Stomach smooth muscle (tissue), 2 donors: ENCODE data around the gene TNS1.
A peak's percentile ranks its signal among the peaks of the same experiment; 100 is the strongest.

ENCODE experiments used
- H3K27ac ChIP-seq: one replicate; pipeline ENCODE4 v1.7.0; 2013; ENCODE audit warnings: mild to moderate bottlenecking, low read length, inconsistent platforms
- H3K27me3 ChIP-seq, 2 donors: one replicate each; pipeline ENCODE4 v1.7.0; 2013; ENCODE audit warnings: low read length in 2 of 2; ENCODE audit not compliant: insufficient read depth in 2 of 2, control insufficient read depth in 1 of 2
- H3K36me3 ChIP-seq, 2 donors: one replicate each; pipeline ENCODE4 v1.7.0; 2013; ENCODE audit warnings: low read length in 2 of 2; ENCODE audit not compliant: control insufficient read depth in 2 of 2, insufficient read depth in 2 of 2
- H3K4me1 ChIP-seq: one replicate; pipeline ENCODE4 v1.7.0; 2013; ENCODE audit warnings: low read length; ENCODE audit not compliant: control insufficient read depth, insufficient read depth
- H3K4me3 ChIP-seq, 2 donors: one replicate each; pipeline ENCODE4 v1.7.0; 2013; ENCODE audit warnings: low read length in 2 of 2
- H3K9ac ChIP-seq, 2 donors: one replicate each; pipeline ENCODE4 v1.7.0; 2013; ENCODE audit warnings: low read length in 2 of 2, mild to moderate bottlenecking in 1 of 2
- H3K9me3 ChIP-seq, 2 donors: one replicate each; pipeline ENCODE4 v1.7.0; 2013; ENCODE audit warnings: low read length in 2 of 2; ENCODE audit not compliant: control insufficient read depth in 2 of 2
- donor health status: healthy.
- donor health status: Pancreatic carcinoma.

TNS1 gene

GRCh38 chr2:217877866-217878265, 124.9 kb downstream of the TNS1 start:
- peaks cover 64% of the 10 kb centered on the region for H3K4me1 ChIP-seq
- peaks cover 78% of the 10 kb centered on the region in 2 donors for H3K36me3 ChIP-seq
- peak overlapping the region; percentile 84 for H3K27ac ChIP-seq
- no peak overlapping the region for H3K4me3 ChIP-seq
- H3K9me3 ChIP-seq: no peaks in the 10 kb centered on the region
- H3K27me3 ChIP-seq: no peaks in the 10 kb centered on the region
- no peak overlapping the region for H3K9ac ChIP-seq

GRCh38 chr2:217876253-217876570, 126.6 kb downstream of the TNS1 start:
- Histone ChIP-seq H3K9me3 (no peaks in the 10 kb centered on the region), H3K4me1 (peaks cover 65% of the 10 kb centered on the region), H3K4me3 (no peak overlapping the region), H3K9ac (peak overlapping the region; percentile 7 to 47), H3K27me3 (no peaks in the 10 kb centered on the region), H3K27ac (peak overlapping the region; percentile 84), H3K36me3 (peaks cover 85% of the 10 kb centered on the region in 2 donors)

- peaks cover 85% of the 10 kb centered on the region in 2 donors for H3K36me3 ChIP-seq
- H3K9ac ChIP-seq: peak overlapping the region in 1 of 2 donors; percentile 7
- H3K9me3 ChIP-seq: no peaks in the 10 kb centered on the region
- no peak overlapping the region for H3K4me3 ChIP-seq
- no peaks in the 10 kb centered on the region for H3K27me3 ChIP-seq
- peak overlapping the region; percentile 84 for H3K27ac ChIP-seq
- peaks cover 65% of the 10 kb centered on the region for H3K4me1 ChIP-seq
Measured at GRCh38 chr2:217875556-217876252, 127.1 kb downstream of the TNS1 start.

DNA sequence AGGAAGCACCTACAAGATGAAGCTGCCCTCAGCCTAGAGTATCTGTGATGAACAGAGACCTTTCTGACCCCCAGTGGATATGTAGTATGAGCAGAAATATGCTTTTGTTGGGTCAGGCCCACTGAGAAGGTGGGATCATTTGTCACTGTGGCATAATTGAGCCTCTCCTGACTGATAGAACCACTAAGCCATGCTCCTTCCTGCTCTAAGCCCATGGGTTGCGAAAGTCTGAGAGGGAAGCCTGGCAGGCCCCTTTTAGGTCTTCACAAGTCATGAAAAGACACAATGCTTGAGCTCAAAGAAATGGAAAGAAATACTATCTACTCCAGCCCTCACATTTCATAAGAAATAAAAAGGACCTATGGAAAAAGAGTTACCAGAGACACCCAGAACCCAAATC, 127.7 kb downstream of the TNS1 start:
- peak overlapping the region; percentile 84 for H3K27ac ChIP-seq
- H3K9ac ChIP-seq: no peak overlapping the region
- H3K9me3 ChIP-seq: no peaks in the 10 kb centered on the region
- H3K4me1 ChIP-seq: peaks cover 65% of the 10 kb centered on the region
- H3K36me3 ChIP-seq: peaks cover 85% of the 10 kb centered on the region in 2 donors
- no peak overlapping the region for H3K4me3 ChIP-seq
- H3K27me3 ChIP-seq: no peaks in the 10 kb centered on the region

DNA sequence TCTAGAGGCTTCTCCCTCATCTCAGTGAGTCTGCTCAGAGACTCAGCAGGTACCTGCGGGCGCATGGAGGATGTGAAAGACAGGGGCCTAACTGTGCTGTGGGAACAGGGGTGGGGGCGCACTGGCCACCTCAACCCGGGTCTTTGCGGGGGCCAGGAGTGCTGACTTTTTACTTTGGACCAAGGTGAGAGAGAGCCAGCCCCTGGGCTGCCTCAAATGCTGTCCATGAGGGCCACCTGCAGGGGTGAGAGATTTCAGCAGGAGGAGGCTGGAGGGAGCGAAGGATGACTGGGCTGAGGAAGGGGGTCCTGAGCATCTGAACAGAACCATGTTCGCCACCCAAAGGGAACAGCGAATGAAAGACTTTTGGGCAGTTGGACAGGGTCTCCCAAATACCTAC, 129.4 kb downstream of the TNS1 start:
- Histone ChIP-seq H3K9ac (no peak overlapping the region), H3K27ac (no peak overlapping the region), H3K4me1 (peaks cover 64% of the 10 kb centered on the region), H3K36me3 (peaks cover 76 to 79% of the 10 kb centered on the region in 2 donors), H3K4me3 (no peak overlapping the region), H3K9me3 (no peaks in the 10 kb centered on the region), H3K27me3 (no peaks in the 10 kb centered on the region)

DNA sequence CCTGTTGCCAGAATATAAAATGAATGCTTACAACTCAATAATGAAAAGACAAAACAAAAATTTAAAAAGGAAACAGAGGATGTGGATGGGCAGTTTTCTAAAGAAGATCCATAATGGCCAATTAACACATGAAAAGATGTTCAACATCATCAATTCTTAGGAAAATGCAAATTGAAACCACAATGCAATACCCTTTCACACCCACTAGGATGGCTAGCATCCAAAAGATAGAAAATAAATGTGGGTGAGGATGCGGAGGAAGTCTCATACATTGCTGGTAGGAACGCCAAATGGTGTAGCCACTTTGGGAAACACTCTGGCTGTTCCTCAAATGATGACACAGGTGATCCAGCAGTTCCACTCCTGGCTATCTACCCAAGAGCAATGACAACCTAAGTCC, 130.5 kb downstream of the TNS1 start:
- no peak overlapping the region for H3K4me3 ChIP-seq
- no peaks in the 10 kb centered on the region for H3K9me3 ChIP-seq
- peaks cover 76 to 80% of the 10 kb centered on the region in 2 donors for H3K36me3 ChIP-seq
- H3K9ac ChIP-seq: no peak overlapping the region
- no peaks in the 10 kb centered on the region for H3K27me3 ChIP-seq
- H3K4me1 ChIP-seq: peaks cover 54% of the 10 kb centered on the region
- H3K27ac ChIP-seq: no peak overlapping the region

DNA sequence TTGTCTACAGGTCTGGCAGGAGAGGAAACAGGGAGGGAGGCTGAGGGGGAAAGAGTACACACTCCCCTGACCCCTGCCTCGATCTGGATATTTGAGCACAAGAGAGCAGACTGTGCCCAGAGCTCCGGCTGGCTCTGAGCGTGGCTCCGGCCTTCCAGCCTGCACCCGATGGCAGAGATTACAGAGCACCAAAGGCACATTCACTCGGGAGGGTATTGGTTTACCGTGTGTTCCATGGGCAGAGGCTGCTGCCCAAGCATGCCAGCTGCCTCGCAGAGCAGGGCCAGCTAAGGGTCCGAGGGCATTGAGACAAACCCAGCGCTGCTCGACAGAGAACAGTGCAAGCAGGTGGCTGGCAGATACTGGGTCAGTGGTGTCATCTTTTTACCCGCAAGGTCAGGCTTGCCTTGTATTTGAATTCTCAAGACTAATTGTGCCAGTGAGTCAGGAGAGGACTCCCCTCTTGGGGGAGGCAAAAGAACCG, 132.2 kb downstream of the TNS1 start:
- Histone ChIP-seq H3K4me3 (no peak overlapping the region), H3K36me3 (peaks cover 71 to 82% of the 10 kb centered on the region in 2 donors), H3K27ac (peak overlapping the region; percentile 71), H3K4me1 (peaks cover 49% of the 10 kb centered on the region), H3K9me3 (no peaks in the 10 kb centered on the region), H3K9ac (peak overlapping the region in 1 of 2 donors; percentile 36), H3K27me3 (no peaks in the 10 kb centered on the region)

- Histone ChIP-seq H3K4me3 (no peak overlapping the region), H3K9ac (no peak overlapping the region), H3K27ac (peak overlapping the region; percentile 71), H3K4me1 (peaks cover 60% of the 10 kb centered on the region), H3K27me3 (no peaks in the 10 kb centered on the region), H3K9me3 (no peaks in the 10 kb centered on the region), H3K36me3 (peaks cover 72 to 84% of the 10 kb centered on the region in 2 donors)
Measured at GRCh38 chr2:217868911-217869334, 133.9 kb downstream of the TNS1 start.

DNA sequence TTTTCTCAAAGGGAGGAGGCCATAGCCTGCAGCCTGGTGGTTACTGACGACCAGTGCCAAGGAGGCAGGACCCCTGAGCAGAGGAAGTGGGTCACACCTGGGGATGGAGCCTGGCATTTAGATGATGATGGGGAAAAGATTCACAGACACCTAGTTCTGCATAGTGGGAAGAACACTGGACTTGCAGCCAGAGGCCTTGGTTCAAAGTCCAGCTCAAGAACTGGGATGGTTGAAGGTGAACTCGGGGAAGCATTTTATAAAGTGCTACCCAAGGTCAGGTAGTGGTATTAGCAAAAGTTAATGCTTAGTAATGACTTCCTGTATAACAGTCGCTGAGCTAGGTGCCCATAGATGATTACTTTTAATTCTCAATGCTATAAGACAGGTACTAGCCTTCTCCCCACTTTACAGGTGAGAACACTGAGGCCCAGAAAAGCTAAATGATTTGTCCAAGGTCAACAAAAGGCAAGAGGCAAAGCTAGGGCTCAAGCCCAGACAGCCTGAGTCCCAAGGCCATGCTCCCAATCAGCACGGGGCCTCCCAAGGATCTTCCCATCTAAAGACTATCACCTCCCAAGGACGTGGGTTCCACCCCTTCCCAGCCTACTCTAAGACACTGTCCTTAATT, 134.4 kb downstream of the TNS1 start:
- H3K4me1 ChIP-seq: peaks cover 63% of the 10 kb centered on the region

DNA sequence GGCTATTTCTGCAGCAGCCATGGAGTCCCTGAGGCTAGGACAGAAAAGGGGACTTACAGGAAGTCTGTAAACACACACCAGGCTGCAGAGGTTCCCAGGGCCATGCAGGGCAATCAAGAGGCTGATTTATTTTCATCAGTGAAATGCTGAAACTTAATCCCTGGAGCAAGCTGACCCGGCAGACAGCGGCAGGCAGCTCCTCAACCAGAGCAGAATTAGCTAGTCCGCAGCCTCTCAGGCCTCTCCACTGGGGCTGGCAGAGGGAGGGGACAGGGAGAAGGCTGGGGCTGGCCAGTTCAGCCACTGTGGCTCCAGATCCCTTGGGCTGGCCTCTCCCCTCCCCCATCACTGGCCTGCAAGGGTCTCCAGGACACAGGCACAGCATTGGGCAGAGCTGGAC, 136.3 kb downstream of the TNS1 start:
- H3K36me3 ChIP-seq: peaks cover 76 to 84% of the 10 kb centered on the region in 2 donors
- peaks cover 72% of the 10 kb centered on the region for H3K4me1 ChIP-seq
- no peak overlapping the region for H3K4me3 ChIP-seq
- no peaks in the 10 kb centered on the region for H3K9me3 ChIP-seq
- no peak overlapping the region for H3K9ac ChIP-seq
- H3K27me3 ChIP-seq: no peaks in the 10 kb centered on the region
- no peak overlapping the region for H3K27ac ChIP-seq

More for the DNA sequence above, 134.4 kb downstream of the TNS1 start:
- H3K4me3 ChIP-seq: no peak overlapping the region
- H3K27me3 ChIP-seq: no peaks in the 10 kb centered on the region
- H3K9ac ChIP-seq: no peak overlapping the region
- peak overlapping the region; percentile 71 for H3K27ac ChIP-seq
- H3K36me3 ChIP-seq: peaks cover 72 to 86% of the 10 kb centered on the region in 2 donors
- no peaks in the 10 kb centered on the region for H3K9me3 ChIP-seq
